Cardiac fibroblast (primary cell): ENCODE measurements around the gene LMBRD2.

Experiments used
- DNase-seq, 2 donors: peaks; one replicate each; pipeline versions ENCODE4 v3.0.0 to v3.0.0-alpha.2; 2010; ENCODE audit warnings: low read depth in 2 of 2
- H3K4me3 ChIP-seq, 2 donors: replicated peaks in 1 of 2; 1 replicate in 1 of 2; 2 replicates in 1 of 2; pipeline ENCODE4 v1.5.1; 2011; ENCODE audit warnings: low read depth in 2 of 2, low read length in 2 of 2, mild to moderate bottlenecking in 2 of 2, moderate library complexity in 1 of 2
- TF ChIP-seq, protein P1 (sequence below): IDR thresholded peaks from one replicate; pipeline ENCODE4 v1.5.1; 2011; ENCODE audit warnings: low read depth, mild to moderate bottlenecking, low read length, inconsistent platforms

LMBRD2 gene

DNA sequence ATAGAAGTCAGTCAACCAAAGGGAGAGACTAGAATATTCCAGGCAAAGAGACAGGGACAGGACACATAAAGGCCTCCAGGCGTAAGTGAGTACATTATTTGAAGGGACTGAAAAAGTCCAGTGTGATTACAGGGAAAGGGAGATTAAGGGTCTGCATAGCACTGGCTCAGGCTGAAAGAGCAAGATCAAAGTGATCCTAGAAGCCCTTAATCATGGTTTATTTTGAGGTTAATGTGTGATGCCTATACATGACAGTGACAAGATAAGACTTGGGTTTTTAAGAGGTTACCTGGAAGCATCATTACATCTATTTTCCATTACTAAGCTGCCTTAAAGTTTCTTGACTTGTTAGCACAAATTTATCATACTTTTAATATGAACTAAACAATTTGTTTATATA, 25.8 kb downstream of the LMBRD2 start:
- DNase-seq, result no peak
- TF ChIP-seq, protein P1, sequence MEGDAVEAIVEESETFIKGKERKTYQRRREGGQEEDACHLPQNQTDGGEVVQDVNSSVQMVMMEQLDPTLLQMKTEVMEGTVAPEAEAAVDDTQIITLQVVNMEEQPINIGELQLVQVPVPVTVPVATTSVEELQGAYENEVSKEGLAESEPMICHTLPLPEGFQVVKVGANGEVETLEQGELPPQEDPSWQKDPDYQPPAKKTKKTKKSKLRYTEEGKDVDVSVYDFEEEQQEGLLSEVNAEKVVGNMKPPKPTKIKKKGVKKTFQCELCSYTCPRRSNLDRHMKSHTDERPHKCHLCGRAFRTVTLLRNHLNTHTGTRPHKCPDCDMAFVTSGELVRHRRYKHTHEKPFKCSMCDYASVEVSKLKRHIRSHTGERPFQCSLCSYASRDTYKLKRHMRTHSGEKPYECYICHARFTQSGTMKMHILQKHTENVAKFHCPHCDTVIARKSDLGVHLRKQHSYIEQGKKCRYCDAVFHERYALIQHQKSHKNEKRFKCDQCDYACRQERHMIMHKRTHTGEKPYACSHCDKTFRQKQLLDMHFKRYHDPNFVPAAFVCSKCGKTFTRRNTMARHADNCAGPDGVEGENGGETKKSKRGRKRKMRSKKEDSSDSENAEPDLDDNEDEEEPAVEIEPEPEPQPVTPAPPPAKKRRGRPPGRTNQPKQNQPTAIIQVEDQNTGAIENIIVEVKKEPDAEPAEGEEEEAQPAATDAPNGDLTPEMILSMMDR, result no peak
- H3K4me3 ChIP-seq, result no peak overlapping the region

DNA sequence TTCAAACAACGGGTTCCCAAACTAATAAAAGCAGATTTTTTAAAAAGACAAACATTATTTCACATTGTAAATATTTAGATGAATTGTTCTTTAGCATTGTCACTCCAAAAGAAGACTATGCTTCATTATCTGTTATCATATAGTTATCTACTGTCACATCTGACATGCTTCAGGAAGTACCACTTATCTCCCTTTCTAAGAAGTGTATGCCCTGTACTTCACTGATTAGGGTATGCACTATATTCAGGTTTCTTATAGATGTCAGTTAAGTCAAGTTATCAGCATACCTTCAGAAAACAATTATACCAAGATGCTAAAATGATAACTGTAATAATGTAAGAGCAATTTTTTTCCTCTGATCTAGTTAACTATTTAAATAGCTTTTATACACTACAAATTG, 40.4 kb downstream of the LMBRD2 start:
- H3K4me3 ChIP-seq, result no peak overlapping the region
- no peak for DNase-seq
- TF ChIP-seq, protein P1, result no peak

DNA sequence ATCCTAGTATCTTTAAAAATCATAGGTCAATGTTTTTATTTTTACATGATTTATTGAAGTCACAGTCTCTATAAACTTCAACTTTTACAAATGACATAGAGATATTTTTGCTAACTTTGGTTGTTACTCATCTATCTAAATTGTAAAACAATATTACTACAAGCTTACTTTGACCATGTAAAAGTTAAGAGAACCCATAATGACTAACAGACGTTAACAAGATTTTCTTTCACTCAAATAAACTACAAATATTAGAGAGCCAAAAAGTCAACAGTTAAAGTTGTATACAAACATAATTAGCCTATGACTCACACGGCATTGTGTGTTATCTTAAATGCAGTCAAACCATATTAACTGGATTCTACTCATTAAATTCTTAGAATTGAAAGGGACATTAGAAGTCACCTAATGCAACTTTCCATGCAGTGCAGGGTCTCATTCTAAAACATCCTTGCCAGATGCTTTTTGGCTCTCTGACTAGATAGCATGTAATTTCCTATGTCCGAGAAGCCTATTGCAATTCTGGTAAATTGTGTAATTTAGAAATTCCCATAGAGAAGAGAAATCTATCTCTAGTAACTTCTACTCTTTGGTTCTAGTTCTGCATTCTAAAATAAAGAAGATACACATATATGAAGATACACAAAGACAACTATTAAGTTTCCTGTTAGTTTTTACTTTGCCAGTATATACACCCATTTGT, 42.8 kb downstream of the LMBRD2 start:
- no peak overlapping the region for H3K4me3 ChIP-seq
- TF ChIP-seq, protein P1, result no peak
- no peak for DNase-seq

DNA sequence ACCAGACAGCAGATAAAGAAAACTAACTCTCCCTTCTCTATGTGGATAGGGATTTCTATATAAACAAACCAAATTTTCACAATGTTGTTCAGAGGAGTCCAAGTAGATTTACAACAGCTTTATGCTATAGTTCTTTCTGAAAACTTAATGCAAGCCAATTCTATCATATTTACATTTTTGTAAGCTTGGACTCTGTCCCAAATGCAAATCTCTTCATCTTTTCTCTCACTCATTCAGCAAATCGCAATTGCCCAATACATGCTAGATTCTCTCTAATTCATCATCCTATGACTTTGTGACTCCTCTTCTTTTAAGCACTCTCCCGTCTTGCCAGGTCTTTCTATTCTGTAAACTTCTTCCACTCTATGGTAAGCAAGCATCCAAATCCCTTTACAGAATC, 45.9 kb downstream of the LMBRD2 start:
- H3K4me3 ChIP-seq, result no peak overlapping the region
- no peak for DNase-seq
- TF ChIP-seq, protein P1, result no peak

DNA sequence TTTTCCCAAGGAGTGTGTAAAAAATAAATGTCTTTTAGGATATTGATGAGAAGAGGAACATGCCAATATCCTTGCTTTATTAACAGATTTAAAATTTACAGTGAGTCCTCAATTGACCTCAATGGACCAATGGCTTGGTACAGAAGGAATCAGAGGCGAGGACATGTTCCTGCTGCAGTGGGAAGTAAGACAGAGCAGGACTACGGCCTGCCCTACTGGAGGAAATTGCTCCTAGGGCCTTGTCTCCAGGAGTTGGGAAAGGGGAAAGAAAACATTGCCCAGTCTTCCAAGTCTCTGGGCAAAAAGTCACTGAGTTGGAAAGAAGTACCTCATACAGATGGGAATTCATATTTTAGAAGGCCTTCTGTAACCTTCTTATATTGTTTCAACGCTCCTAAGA, 51.9 kb downstream of the LMBRD2 start:
- TF ChIP-seq, protein P1, result no peak
- H3K4me3 ChIP-seq, result no peak overlapping the region
- DNase-seq, result no peak

DNA sequence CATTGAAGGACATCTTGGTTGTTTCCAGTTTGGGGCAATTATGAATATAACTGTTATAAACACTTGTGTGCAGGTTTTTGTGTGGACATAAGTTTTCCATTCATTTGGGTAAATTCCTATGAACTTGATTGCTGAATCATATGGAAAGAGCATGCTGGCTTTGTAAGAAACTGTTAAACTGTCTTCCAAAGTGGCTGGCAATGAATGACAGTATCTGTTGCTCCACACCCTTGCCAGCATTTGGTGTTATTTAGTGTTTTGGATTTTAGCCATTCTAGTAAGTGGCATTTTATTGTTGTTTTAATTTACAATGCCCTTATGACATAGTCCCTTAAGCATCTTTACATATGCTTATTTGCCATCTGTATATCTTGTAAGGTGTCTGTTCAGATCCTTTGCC, 55.2 kb downstream of the LMBRD2 start:
- no peak overlapping the region for H3K4me3 ChIP-seq
- DNase-seq, result no peak
- TF ChIP-seq, protein P1, result no peak

GRCh38 chr5:36089989-36090388, 61.7 kb downstream of the LMBRD2 start:
- peak; percentile 21 to 43 for DNase-seq
- TF ChIP-seq, protein P1, result peak; percentile 54
- H3K4me3 ChIP-seq, result no peak overlapping the region
